ENCODE measurements around the gene PCSK6.

GRCh38 chr15:101474983-101475382 lies 14.5 kb downstream of the PCSK6 start:
- no peak for TF ChIP-seq CTCF (IDR thresholded peaks at IDR 0.05; ENCODE audit: borderline replicate concordance, extremely low read depth, low read length, poor library complexity, severe bottlenecking)
- no peak for TF ChIP-seq EZH2 (IDR thresholded peaks at IDR 0.05; ENCODE audit: borderline replicate concordance, low read depth, low read length, severe bottlenecking)
